Neutrophil (primary cell): ENCODE data around the gene GLB1L3.
"Not testable (repeated sequence)": the region's sequence is repeated elsewhere in the genome, so short reads cannot be mapped to it uniquely, and the experiment has no call there.

ENCODE experiments used
- H3K27ac ChIP-seq: fragments of 200-600 bp; sonication (generic); 2 replicates; pipeline ENCODE4 v1.5.1; 2016; ENCODE audit warnings: mild to moderate bottlenecking, moderate library complexity
- H3K27me3 ChIP-seq: fragments of 200-600 bp; sonication (generic); 2 replicates; pipeline ENCODE4 v1.6.0; 2016; ENCODE audit warnings: mild to moderate bottlenecking
- H3K36me3 ChIP-seq: fragments of 200-600 bp; sonication (generic); 2 replicates; pipeline ENCODE4 v1.5.1; 2017
- H3K4me1 ChIP-seq, 2 experiments: fragments of 200-600 bp in 1 of 2; sonication (generic) in 1 of 2; 1 replicate in 1 of 2; 2 replicates in 1 of 2; pipeline versions ENCODE4 v1.5.1 to v1.6.1; 2013 to 2016; ENCODE audit warnings: low read depth in 1 of 2, low read length in 1 of 2, mild to moderate bottlenecking in 1 of 2, moderate library complexity in 1 of 2; ENCODE audit not compliant: control insufficient read depth in 1 of 2, insufficient read depth in 1 of 2
- H3K4me3 ChIP-seq, 2 experiments: fragments of 200-600 bp in 1 of 2; sonication (generic) in 1 of 2; 1 replicate in 1 of 2; 2 replicates in 1 of 2; pipeline ENCODE4 v1.5.1; 2013 to 2016; ENCODE audit warnings: low read depth in 1 of 2, low read length in 1 of 2, mild to moderate bottlenecking in 1 of 2, moderate library complexity in 1 of 2
- H3K9me3 ChIP-seq: fragments of 200-600 bp; sonication (generic); 2 replicates; pipeline ENCODE4 v1.5.1; 2016
- TF ChIP-seq, protein P1 (sequence below): fragments of 200-600 bp; sonication (generic); IDR thresholded peaks from 2 replicates; pipeline ENCODE4 v1.5.1; 2016; ENCODE audit warnings: antibody characterized with exemption

The GLB1L3 gene

DNA sequence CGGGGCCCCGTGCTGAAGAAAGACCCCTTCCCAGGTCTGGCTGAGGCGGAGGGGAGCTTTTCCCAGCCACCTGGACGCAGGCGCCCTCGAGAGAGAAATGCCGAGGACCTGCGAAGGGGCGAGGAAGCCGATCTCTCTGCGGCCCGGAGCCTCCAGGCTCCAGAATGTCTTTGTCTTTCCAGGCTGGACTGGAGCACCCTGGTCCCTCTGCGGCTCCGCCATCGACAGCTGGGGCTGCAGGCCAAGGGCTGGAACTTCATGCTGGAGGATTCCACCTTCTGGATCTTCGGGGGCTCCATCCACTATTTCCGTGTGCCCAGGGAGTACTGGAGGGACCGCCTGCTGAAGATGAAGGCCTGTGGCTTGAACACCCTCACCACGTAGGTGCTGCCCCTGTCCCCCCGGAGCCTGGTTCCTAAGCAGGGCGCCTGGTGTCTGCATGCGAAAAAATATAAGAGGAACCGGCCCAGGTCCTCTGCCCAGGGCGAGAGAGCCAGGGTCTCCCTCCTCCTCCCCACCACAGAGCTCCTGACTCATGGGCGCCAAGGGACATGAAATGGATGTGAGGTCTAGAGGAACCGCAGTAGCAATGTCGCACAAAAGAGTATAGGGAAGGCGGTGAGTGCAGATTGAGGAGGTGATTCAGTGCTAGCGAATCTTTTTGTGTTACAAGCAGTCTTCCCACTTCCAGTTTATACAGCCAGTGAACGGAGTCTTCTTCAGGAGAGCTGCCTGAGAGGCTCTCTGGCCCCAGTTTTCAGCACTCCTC is 66.6 kb downstream of the GLB1L3 start:
- no peak overlapping the region for H3K4me3 ChIP-seq
- no peaks in the 10 kb centered on the region for H3K9me3 ChIP-seq
- H3K36me3 ChIP-seq, result no peaks in the 10 kb centered on the region
- H3K4me1 ChIP-seq, result no peaks in the 10 kb centered on the region
- no peak overlapping the region for H3K27ac ChIP-seq
- TF ChIP-seq, protein P1, sequence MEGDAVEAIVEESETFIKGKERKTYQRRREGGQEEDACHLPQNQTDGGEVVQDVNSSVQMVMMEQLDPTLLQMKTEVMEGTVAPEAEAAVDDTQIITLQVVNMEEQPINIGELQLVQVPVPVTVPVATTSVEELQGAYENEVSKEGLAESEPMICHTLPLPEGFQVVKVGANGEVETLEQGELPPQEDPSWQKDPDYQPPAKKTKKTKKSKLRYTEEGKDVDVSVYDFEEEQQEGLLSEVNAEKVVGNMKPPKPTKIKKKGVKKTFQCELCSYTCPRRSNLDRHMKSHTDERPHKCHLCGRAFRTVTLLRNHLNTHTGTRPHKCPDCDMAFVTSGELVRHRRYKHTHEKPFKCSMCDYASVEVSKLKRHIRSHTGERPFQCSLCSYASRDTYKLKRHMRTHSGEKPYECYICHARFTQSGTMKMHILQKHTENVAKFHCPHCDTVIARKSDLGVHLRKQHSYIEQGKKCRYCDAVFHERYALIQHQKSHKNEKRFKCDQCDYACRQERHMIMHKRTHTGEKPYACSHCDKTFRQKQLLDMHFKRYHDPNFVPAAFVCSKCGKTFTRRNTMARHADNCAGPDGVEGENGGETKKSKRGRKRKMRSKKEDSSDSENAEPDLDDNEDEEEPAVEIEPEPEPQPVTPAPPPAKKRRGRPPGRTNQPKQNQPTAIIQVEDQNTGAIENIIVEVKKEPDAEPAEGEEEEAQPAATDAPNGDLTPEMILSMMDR, result no peak
- H3K27me3 ChIP-seq, result peaks cover 4% of the 10 kb centered on the region

DNA sequence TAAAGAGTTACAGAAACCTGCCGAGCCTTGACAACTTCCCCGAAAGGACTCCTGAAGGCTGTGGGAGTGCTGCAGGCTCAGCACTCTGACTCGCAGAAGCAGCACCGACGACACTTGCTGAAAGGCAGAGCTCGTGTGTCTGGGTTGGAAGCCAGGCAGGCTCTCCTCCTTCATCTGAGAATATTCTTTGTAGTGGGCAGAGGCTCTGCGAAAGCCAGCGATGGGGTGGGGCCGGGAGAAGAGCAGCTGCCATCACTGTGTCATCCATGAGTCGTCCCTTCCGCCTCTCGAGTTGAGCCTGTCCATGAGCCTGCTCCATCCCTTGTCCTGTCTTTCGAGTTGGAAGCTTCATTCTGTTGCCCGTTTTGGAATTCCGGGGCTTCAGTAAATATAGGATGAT is 67.5 kb downstream of the GLB1L3 start:
- H3K27me3 ChIP-seq, result peaks cover 4% of the 10 kb centered on the region

DNA sequence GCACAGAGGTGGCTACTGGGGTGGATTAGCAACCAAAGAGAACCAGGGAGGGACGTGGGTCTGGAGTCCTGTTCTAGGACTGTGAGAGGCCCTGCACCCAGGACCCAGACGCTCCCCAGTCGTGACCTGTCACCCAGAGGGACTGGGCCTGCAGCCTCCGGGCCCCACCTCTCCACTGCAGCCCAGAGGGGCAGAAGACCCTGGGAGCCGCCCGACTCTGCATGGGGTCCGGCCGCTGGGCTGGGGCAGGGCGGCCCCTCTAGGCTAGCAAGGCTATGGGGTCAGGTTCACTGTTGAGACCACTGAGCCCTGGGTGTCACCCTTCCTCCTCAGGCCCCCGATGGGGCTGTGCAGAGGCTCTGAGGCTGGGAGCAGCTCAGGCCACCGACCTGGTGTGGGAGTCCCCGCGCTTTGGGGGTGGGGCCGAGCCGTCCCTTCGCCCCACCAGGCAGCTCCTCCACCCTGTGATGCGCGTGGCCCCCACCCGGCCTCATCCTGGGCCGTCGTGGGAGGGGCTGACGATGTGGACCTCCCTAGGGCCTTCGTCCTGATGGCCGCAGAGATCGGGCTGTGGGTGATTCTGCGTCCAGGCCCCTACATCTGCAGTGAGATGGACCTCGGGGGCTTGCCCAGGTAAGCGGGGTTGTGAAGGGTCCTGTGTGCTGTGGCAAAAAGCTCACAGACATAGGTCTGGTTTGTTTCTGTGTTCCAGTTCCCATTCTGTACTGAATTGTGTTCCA is 68.5 kb downstream of the GLB1L3 start:
- not testable (repeated sequence) for H3K27ac ChIP-seq, H3K27me3 ChIP-seq, H3K9me3 ChIP-seq, H3K4me3 ChIP-seq, H3K4me1 ChIP-seq, H3K36me3 ChIP-seq

More for the DNA sequence above, 67.5 kb downstream of the GLB1L3 start:
- H3K4me3 ChIP-seq, result no peak overlapping the region
- no peaks in the 10 kb centered on the region for H3K36me3 ChIP-seq
- TF ChIP-seq, protein P1, result no peak
- H3K27ac ChIP-seq, result no peak overlapping the region
- no peaks in the 10 kb centered on the region for H3K9me3 ChIP-seq
- H3K4me1 ChIP-seq, result no peaks in the 10 kb centered on the region

DNA sequence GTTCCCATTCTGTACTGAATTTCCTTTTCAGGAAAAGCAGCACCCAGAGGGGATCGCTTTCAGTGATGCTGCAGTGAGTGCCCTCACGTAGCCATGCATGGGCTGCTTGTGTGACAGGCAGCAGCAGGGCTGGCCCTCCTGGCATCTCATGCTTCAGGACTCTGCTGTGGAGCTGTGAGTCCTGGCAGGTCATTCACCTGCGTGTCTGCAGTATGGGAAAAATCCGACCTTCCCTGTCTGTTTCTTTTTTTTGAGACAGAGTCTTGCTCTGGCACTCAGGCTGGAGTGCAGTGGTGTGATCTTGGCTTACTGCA is 69.0 kb downstream of the GLB1L3 start:
- Histone ChIP-seq H3K9me3 (no peaks in the 10 kb centered on the region), H3K27ac (no peak overlapping the region), H3K4me3 (no peak overlapping the region), H3K4me1 (no peaks in the 10 kb centered on the region), H3K27me3 (peaks cover 4% of the 10 kb centered on the region), H3K36me3 (no peaks in the 10 kb centered on the region)
- TF ChIP-seq, protein P1, result no peak

DNA sequence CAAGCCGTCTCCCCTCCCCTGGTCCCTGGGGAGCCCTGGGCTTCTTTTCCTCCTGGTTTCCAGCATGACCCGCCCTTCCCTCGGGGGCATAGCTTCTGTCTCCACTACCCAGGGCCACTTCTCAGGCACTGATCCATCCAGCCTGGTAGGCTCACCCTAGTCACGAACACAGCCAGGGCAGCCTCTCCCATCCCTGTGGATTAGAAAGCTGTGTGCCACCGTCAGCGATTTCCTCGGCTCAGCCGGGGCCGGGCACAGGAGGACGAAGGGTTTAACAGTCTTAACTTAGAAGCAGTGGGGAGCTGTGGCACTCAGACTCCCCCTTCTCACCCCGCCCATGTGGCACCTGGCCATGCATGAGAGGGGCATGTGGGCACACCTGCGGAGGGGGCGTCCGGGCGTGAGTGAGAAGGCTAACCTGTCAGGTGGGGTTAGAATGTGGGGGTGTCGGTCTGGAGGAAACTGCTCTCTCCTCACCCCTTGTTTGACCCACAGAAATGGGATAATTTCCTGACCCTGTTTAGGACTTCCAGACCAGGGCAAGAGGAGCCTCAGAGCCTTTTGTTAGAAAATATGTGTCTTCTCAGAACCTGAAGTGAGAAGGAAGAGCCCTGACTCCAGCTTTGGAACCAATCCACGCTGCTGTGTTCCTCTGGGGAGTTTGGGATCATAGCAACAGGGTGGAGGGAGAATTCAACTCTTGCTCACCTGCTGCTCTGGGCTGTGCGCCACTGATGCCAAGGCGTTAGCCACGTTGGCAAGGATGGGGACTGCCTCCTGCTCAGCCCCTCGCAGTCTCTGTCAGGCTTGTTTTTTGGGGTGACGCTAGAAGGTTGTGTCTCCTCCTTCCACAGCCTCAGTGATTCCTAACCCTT is 70.2 kb downstream of the GLB1L3 start:
- Histone ChIP-seq H3K4me1 (no peaks in the 10 kb centered on the region), H3K27ac (no peak overlapping the region), H3K9me3 (no peaks in the 10 kb centered on the region), H3K27me3 (peaks cover 4% of the 10 kb centered on the region), H3K36me3 (no peaks in the 10 kb centered on the region), H3K4me3 (no peak overlapping the region)
- TF ChIP-seq, protein P1, result no peak
